ENCODE measurements around the gene IDE. TPM values are rescaled to one million over a fixed set of nuclear protein-coding genes. Genes with fewer than 3 reads are reported as not detected.
"Not testable (repeated sequence)": the region's sequence is repeated elsewhere in the genome, so short reads cannot be mapped to it uniquely, and the experiment has no call there.

IDE gene
- total RNA-seq, 1 experiment from 2014 or later, result 66.4 TPM

- BruUV-seq (replicated peaks), result no TSS peak
- CTCF ChIA-PET, result no interaction called here
- intact Hi-C loops (cut with micrococcal nuclease), result no loop called here
- no peak for DNase-seq (ENCODE audit: unreplicated experiment)
- Mint-ChIP-seq H3K9me3 (ENCODE audit: unreplicated experiment) (no peaks in the 10 kb centered on the region), H3K4me1 (ENCODE audit: insufficient read depth, unreplicated experiment) (peaks cover 10% of the 10 kb centered on the region), H3K4me3 (ENCODE audit: unreplicated experiment) (no peak overlapping the region), H3K27ac (ENCODE audit: low read depth, unreplicated experiment) (peak overlapping the region; percentile 78), H3K36me3 (ENCODE audit: insufficient read depth, unreplicated experiment) (no peaks in the 10 kb centered on the region), H3K27me3 (ENCODE audit: insufficient read depth, unreplicated experiment) (no peaks in the 10 kb centered on the region)
- no peak for TF ChIP-seq CTCF (IDR thresholded peaks at IDR 0.05; ENCODE audit: unreplicated experiment)
- POLR2A ChIA-PET, result interaction anchor here (0.7 kb wide), 1 partner anchor 239 kb away, joined by 3 read pairs; no protein-coding TSS in a partner anchor
These were observed 165.9 kb downstream of the IDE start for GRCh38 chr10:92408017-92408361.

DNA sequence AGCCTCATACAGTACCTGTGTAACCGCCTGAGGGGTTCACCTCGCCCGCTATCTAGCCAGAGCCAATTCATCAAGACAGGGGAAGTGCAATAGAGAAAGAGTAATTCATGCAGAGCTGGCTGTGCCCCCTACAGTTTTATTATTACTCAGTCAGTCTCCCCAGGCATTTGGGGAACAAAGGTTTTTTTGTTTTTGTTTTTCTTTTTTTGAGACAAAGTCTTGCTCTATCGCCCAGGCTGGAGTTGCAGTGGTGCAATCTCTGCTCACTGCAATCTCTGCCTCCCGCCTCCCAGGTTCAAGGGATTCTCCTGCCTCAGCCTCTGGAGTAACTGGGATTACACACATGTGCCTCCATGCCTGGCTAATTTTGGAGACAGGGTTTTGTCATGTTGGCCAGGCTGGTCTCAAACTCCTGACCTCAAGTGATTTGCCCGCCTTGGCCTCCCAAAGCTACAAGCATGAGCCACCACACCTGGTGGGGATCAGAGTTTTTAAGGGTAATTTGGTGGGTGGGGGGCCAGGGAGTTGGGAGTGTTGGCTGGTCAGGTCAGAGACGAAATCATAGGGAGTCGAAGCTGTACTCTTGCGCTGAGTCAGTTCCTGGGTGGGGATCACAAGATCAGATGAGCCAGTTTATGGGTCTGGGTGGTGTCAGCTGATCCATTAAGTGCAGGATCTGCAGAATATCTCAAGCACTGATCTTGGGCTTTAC lies 166.4 kb downstream of the IDE start:
- DNase-seq (ENCODE audit: unreplicated experiment), result no peak
- Mint-ChIP-seq H3K27ac (ENCODE audit: low read depth, unreplicated experiment) (peak overlapping the region; percentile 78), H3K27me3 (ENCODE audit: insufficient read depth, unreplicated experiment) (no peaks in the 10 kb centered on the region), H3K36me3 (ENCODE audit: insufficient read depth, unreplicated experiment) (no peaks in the 10 kb centered on the region), H3K9me3 (ENCODE audit: unreplicated experiment) (no peaks in the 10 kb centered on the region), H3K4me1 (ENCODE audit: insufficient read depth, unreplicated experiment) (peaks cover 10% of the 10 kb centered on the region), H3K4me3 (ENCODE audit: unreplicated experiment) (no peak overlapping the region)
- ChIA-PET POLR2A (interaction anchor here (0.7 kb wide), 1 partner anchor 239 kb away, joined by 3 read pairs; no protein-coding TSS in a partner anchor), CTCF (interaction anchor here (0.6 kb wide), 2 partner anchors 55 to 73 kb away, joined by 3 to 4 read pairs; no protein-coding TSS in a partner anchor)
- intact Hi-C loops (cut with micrococcal nuclease), result no loop called here
- no TSS peak for BruUV-seq (replicated peaks)
- no peak for TF ChIP-seq CTCF (IDR thresholded peaks at IDR 0.05; ENCODE audit: unreplicated experiment)

GRCh38 chr10:92405419-92405924 lies 168.4 kb downstream of the IDE start:
- H3K27ac Mint-ChIP-seq (ENCODE audit: low read depth, unreplicated experiment), result no peak overlapping the region
- intact Hi-C loops (cut with micrococcal nuclease), result no loop called here
- H3K27me3 Mint-ChIP-seq (ENCODE audit: insufficient read depth, unreplicated experiment), result no peaks in the 10 kb centered on the region
- H3K4me3 Mint-ChIP-seq (ENCODE audit: unreplicated experiment), result no peak overlapping the region
- no peak for TF ChIP-seq CTCF (IDR thresholded peaks at IDR 0.05; ENCODE audit: unreplicated experiment)
- H3K36me3 Mint-ChIP-seq (ENCODE audit: insufficient read depth, unreplicated experiment), result no peaks in the 10 kb centered on the region
- H3K9me3 Mint-ChIP-seq (ENCODE audit: unreplicated experiment), result no peaks in the 10 kb centered on the region
- H3K4me1 Mint-ChIP-seq (ENCODE audit: insufficient read depth, unreplicated experiment), result peaks cover 10% of the 10 kb centered on the region
- CTCF ChIA-PET, result interaction anchor here (0.6 kb wide), 1 partner anchor 296 kb away, joined by 4 read pairs; no protein-coding TSS in a partner anchor
- BruUV-seq (replicated peaks), result no TSS peak
- POLR2A ChIA-PET, result interaction anchor here (0.9 kb wide), 1 partner anchor 115 kb away, joined by 3 read pairs; no protein-coding TSS in a partner anchor
- no peak for DNase-seq (ENCODE audit: unreplicated experiment)

DNA sequence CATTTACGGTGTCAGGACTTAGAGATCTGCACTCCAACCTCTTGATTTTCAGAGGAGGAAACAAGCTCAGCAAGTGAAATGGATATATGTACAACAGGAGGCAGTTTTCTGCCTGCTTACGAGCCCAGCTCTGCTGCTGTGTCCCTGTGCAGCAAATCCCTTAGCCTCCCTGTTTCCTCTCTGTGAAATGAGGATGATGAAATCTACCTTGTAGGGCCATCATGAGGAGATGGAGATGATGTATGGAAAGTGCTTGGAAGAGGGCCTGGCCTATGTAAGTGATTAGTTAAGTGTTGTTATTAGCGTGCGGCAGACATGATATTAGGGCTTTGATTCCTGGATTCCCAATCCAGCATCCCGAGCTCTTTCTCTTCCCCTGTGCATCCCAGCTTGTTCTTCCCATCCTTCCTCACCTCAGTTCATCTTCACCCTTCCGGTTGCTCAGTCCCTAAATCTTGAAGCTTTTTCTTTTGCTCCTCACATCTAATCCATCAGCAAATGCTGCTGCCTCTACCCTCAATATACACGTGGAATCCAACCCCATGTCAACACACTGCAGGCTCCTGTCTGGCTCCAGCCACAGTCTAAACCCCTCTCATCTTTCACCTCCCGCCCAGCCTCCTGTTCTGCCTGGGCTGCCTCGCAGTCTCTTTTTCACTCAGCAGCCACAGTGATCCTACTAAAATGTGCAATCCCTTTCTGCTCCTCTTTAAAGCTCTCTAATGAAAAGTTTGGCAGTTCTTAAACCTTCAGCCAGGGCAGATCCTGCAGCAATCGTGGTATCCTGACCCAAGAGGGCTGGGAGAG lies 169.1 kb downstream of the IDE start:
- no peak for TF ChIP-seq CTCF (IDR thresholded peaks at IDR 0.05; ENCODE audit: unreplicated experiment)
- Mint-ChIP-seq H3K4me1 (ENCODE audit: insufficient read depth, unreplicated experiment) (peaks cover 10% of the 10 kb centered on the region), H3K27ac (ENCODE audit: low read depth, unreplicated experiment) (no peak overlapping the region), H3K36me3 (ENCODE audit: insufficient read depth, unreplicated experiment) (no peaks in the 10 kb centered on the region), H3K9me3 (ENCODE audit: unreplicated experiment) (no peaks in the 10 kb centered on the region), H3K27me3 (ENCODE audit: insufficient read depth, unreplicated experiment) (no peaks in the 10 kb centered on the region), H3K4me3 (ENCODE audit: unreplicated experiment) (no peak overlapping the region)
- no TSS peak for BruUV-seq (replicated peaks)
- DNase-seq (ENCODE audit: unreplicated experiment), result no peak
- ChIA-PET CTCF (interaction anchor here (0.6 kb wide), 2 partner anchors 260 to 296 kb away, joined by 3 to 4 read pairs; no protein-coding TSS in a partner anchor), POLR2A (interaction anchor here (0.9 kb wide), 1 partner anchor 115 kb away, joined by 3 read pairs; no protein-coding TSS in a partner anchor)
- intact Hi-C loops (cut with micrococcal nuclease), result no loop called here

DNA sequence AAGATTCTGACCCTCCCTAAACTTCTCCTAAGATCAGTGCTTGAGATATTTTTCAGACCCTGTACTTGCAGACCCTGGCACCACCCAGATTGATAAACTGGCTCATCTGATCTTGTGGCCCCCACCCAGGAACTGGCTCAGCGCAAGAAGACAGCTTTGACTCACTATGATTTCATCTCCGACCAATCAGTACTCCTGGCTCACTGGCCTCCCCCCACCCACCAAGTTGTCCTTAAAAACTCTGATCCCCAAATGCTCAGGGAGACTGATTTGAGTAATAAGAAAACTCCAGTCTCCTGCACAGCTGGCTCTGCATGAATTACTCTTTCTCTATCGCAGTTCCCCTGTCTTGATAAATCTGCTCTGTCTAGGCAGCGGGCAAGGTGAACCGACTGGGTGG lies 171.7 kb downstream of the IDE start:
- H3K9me3 Mint-ChIP-seq (ENCODE audit: unreplicated experiment); BruUV-seq (replicated peaks); H3K27ac Mint-ChIP-seq (ENCODE audit: low read depth, unreplicated experiment); DNase-seq (ENCODE audit: unreplicated experiment); H3K27me3 Mint-ChIP-seq (ENCODE audit: insufficient read depth, unreplicated experiment); POLR2A ChIA-PET; H3K4me1 Mint-ChIP-seq (ENCODE audit: insufficient read depth, unreplicated experiment); H3K4me3 Mint-ChIP-seq (ENCODE audit: unreplicated experiment); intact Hi-C loops (cut with micrococcal nuclease); H3K36me3 Mint-ChIP-seq (ENCODE audit: insufficient read depth, unreplicated experiment): not testable (repeated sequence)
- CTCF ChIA-PET, result interaction anchor here (0.6 kb wide), 1 partner anchor 341 kb away, joined by 3 read pairs; no protein-coding TSS in a partner anchor

Measured in MCF 10A (cell line).